HG03095 (cell line): ENCODE measurements around the gene CUL5.
"Not testable (repeated sequence)": the region's sequence is repeated elsewhere in the genome, so short reads cannot be mapped to it uniquely, and the experiment has no call there.

Experiments used
- ATAC-seq: cut with Tn5 transposase; IDR thresholded peaks from one replicate; pipeline ENCODE4 v1.9.1; 2021; ENCODE audit warnings: moderate library complexity; ENCODE audit not compliant: unreplicated experiment

CUL5 gene

DNA sequence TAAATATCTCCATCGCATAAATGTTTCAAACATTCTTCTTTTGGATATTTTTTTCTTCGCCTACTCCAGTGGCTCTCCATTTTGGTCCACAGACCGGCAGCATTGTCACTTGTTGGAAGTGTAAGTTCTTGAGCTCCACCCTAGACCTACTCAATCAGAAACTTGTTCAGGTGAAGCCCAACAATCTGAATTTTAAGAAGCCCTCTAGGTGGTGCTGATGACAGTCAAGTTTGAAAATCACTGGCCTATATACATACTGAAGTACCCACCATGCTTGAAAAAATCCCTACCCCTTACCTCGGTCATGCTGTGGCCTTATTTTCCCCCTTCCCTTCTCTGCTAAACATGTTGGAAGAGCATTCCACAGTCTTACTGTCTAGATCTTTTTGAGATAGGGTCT, 102.4 kb downstream of the CUL5 start:
- no peak for ATAC-seq

DNA sequence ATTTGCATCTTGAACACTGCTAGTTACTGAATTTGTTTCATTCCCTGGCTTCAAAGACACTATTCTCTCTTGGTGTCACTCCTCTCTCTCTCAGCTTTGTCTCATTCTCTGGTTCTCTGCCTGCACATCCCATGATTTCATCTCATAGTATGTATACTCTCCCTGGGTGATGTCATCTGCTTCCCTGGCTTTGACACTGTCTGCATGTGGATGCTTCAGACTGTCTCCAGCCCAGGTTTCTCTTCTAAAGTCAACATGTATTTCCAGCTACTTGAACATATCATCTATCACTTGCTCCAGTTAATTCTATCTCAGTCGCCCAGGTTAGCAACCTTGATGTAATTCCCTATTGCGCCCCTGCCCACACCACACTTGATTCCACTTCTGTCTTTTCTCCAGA, 103.4 kb downstream of the CUL5 start:
- ATAC-seq, result no peak

DNA sequence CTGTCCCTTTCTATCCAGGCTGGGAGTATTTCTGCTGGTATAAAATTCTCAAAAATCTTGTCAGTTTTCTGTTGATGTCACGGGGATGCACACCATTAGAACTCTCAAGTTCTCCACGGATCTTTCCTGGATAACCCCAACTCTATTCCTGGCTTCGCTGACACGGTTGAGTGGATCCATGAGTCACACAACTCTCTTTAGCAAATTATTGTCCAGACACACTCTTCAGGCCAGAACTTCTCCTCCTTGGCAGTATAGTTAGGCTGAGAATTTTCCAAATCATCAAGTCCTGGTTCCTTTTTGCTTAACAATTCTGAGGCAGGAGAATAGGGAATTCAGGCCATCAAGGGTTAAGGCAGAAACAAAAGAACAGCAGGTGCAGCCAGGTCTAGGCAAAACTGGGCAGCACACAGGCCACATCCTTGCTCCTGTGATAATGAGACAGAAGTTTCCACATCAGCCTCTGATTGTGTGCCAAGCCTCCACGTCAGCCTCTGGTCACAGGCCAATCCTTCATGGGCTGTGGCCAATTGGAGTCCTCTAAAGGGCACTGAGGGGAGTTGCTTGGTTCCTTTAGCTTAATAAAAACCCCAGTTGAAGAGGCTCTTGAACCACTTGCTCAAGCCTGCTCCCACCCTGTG, 106.9 kb downstream of the CUL5 start:
- ATAC-seq, result no peak

DNA sequence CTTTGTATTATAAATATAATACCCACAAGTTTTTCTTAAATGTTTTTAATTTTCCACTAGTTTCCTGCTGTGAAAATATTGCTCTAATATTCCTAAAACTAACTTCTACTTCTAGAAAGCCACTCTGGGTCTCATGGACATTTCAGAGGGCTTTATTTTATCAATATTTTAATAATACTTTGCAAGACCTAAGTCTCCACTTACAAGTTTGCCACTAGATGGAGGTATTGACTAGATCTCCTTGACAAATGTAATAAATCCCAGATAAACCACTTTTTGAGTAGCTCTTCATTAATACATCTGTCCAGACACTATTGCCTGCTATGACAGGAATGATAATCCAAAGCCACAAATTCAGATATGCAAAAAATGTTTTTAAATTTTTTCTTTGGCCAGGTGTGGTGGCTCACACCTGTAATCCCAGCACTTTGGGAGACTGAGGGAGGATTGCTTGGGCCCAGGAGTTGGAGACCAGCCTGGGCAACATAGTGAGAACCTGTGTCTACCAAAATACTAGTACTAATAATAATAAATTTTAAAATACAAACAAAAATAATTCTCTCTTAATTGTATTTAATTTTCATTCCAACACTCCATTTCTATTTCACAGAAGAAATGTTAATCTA, 109.2 kb downstream of the CUL5 start:
- no peak for ATAC-seq

DNA sequence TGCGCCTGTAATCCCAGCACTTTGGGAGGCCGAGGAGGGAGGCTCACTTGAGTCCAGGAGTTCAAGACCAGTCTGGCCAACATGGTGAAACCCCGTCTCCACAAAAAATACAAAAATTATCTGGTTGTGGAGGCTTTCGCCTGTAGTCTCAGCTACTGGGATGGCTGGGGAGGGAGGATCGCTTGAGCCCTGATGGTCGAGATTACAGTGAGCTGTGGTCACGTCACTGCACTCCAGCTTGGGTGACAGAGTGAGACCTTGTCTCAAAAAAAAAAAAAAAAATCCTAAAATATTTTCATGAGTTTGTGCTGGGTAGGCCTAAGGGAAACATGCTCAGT, 112.2 kb downstream of the CUL5 start:
- ATAC-seq, result not testable (repeated sequence)

DNA sequence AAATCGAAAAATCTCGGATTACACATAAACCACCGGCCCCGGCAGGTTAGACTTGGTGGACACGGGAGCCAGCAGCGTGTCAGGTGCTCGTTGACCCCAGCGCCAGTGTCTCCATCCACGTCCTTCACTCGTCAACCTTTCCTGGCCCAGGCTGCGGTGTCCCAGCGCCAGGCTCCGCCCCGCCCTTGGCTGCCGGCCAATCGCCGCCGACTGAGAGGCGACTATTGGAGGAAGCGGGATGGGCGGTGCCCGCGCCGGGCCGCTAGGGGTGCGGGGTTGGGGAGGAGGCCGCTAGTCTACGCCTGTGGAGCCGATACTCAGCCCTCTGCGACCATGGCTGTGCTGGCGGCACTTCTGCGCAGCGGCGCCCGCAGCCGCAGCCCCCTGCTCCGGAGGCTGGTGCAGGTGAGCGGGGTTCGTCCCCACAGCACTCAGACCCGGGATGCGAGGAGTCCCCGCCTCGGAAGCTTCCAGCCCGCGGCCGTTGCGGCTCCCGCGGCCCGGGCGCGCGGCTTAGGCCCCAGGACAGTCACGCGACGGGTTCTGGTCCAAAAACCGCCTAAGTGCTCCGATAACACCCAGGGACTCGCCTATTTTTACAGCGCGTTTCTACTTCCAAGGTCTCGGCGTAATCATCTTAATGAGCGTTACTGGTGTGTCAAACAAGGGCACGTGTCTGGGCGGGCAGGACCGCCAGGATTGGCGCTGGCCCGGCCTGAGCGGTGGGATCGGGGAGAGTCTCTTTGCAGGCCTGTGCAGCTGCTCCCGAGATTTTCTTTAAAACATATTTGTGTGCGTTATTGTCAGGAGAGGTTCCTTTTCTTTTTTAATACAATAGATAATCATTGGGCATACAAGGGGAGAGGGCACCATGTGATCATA, 112.8 kb downstream of the CUL5 start, which contains the start of gene ACAT1:
ACAT1 (plus strand) TSS at position 294 of the 882 bp plus-strand sequence; CDS start at position 334, 40 bp downstream.
- ATAC-seq, result peak; percentile 98

DNA sequence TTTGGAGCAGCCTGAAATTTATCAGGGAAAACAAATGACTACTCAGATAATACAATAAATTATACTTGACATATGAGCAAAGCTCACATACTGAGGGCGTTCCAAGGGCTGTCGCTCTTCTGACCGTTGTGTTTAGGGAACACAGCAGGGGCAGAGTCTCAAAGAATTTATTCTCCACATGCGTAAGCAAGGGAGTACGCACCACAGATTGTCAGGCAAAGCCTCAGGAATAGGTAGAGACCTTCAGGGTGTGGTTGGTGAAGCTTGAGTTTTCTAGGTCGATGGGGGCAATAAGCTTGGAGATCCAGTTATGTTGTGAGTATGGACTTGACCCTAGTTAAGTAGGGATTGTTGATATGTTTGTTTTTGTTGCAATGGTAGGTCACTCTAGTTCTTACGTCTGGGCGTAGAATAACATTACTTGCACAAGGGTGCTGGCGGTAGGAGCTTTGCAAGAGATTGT, 113.5 kb downstream of the CUL5 start:
- no peak for ATAC-seq

DNA sequence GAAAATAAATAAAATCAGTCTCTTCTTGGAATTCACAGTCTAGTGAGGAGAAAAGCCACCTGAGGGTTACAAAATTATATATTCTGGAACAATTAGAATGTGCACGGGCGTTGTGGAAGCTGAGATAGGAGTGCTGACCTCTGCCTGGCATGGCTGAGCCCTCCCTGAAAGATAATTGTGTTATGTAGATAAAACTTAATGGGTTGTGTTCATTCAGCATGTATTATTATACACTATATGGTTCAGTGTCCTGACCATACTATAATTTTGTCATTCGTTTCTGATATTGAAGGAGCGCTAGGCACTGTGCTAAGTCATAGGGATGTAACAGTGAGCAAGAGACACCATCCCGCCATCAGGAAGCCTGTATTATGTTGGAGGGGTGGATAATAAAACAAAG, 116.4 kb downstream of the CUL5 start:
- ATAC-seq, result no peak

DNA sequence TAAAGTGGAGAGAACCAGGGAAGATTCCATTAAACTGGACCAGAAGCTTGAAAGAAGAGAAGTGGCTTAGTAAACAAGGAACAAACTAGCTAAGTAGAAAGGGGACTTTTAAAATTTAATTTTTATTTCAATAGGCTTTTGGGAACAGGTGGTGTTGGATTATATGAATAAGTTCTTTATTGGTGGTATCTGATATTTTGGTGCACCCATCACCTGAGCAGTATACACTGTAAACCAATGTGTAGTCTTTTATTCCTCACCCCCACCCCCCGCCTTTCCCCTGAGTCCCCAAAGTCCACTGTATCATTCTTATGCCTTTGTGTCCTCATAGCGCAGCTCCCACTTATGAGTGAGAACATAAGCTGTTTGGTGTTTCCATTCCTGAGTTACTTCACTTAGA, 120.1 kb downstream of the CUL5 start:
- no peak for ATAC-seq

DNA sequence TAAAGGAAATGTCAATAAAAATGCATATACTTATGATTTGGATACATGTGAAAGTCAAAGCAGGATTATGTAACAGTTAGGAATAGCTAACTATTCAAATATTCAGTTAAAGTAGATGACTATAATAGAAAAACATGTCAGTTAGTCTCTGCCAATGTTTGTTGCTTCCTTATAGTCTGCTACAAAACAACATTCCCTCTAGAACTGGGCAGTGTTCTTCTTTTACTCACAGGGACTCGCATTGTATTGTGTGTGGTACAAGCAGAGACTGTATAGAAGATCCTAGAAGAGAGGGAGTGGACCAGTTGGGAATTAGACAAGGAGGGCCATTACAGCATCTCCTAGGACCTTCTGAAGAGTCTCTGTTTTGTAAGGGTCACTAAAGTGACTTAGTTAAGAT, 123.3 kb downstream of the CUL5 start:
- ATAC-seq, result no peak

DNA sequence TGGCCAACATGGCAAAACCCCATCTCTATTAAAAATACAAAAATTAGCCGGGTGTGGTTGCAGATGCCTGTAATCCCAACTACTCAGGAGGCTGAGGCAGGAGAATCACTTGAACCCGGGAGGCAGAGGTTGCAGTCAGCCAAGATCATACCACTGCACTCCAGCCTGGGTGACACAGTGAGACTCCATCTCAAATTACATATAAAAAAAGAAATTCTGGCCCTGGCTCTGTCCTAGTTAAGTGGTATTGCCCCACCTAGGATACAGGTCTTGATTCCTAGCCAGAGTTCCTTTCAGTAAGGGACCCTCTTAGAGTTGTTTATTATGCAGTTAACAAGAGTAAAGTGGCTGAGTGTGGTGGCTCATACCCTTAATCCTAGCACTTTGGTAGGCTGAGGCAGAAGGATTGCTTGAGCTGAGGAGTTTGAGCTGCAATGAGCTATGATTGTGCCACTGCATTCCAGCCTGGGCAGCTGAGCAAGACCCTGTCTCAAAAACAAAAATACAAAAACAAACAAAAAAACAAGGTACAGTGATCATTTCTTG, 124.4 kb downstream of the CUL5 start:
- ATAC-seq, result not testable (repeated sequence)

DNA sequence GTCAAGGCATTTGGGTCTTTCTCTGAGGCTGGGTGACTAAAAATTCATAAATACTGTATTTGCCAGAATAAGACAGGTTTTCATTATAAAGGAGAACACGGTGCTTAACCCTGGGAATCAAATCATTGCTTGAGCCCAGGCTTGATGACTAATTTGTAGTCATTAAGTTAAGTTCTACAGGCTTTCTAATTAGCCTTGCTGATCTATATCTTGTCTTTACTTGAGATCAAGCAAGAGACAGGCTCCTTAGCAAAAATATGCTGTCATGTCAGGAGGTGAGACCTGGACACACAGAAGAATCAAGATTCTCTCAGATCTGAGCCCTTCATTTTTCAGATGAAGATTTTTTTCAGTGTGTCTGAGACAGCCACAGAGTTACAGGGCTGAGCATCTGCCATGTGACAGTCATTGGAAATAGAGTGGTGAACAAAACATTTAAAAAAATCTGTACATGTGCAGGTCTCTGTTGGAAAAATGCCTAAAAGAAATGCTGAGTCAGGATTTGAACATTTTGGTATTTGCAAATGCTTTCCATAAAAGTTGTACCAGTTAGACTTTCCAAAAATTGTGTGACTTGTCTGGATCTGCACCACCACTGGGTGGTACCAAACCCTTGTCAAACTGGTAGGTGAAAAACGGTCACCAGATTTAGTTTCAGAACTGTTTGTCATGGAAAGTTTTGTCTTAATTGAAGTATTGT, 127.3 kb downstream of the CUL5 start:
- ATAC-seq, result no peak

DNA sequence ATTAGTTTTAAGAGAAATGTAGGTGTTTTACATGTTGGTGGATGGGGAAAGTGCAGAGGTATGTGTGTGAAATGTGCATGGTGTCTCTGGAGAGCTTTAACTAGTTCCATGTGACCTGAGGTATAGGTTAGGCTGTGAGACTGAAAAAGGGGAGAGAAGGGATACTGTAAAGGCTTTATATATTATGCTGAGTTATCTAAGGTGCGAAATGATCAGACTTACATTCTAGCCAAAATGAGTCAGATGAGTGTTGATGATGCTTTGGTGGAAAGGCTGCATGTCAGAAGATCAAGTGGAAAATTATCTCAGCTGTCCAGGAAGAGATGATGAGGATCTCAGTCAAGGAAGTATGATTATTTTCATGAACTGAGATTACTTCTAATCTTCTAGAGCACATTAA, 128.5 kb downstream of the CUL5 start:
- ATAC-seq, result no peak

DNA sequence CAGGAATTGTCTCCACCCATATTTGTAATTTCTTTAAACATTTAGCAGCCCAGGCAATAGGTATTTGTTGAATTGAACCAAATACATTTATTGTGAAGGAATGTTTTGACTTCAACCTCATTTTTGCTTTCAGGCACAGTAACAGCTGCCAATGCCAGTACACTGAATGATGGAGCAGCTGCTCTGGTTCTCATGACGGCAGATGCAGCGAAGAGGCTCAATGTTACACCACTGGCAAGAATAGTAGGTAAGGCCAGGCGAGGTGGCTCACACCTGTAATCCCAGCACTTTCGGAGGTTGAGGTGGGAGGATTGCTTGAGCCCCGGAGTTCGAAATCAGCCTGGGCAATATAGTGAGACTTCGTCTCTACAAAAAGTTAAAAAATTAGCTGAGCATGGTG, 133.6 kb downstream of the CUL5 start:
- ATAC-seq, result no peak

DNA sequence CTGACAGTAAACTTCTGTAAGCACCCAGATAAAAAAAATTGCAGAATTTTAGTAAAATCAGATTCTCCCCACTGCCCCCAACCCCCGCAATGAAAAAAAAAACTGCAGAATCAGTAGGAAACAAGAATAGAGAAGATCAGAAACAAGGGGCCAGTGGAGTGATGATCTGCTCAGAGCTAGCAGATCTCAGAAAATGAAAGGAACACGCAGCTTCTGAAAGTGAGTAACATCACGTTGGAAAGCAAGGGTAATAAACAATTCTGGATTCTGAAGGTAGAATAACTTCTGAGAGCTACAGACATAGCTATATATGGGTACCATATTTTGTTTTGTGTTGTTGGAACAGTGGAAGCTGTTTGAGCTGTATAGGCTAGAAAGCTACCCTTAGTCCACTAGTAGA, 135.9 kb downstream of the CUL5 start:
- ATAC-seq, result no peak

DNA sequence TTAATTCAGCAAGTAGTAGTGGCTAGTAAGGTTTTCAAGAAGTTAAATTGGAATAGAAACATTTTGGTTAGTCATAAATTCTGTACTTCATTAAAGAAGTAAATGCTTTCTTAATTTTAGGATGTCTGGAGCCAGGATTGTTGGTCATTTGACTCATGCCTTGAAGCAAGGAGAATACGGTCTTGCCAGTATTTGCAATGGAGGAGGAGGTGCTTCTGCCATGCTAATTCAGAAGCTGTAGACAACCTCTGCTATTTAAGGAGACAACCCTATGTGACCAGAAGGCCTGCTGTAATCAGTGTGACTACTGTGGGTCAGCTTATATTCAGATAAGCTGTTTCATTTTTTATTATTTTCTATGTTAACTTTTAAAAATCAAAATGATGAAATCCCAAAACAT, 138.5 kb downstream of the CUL5 start:
- no peak for ATAC-seq

DNA sequence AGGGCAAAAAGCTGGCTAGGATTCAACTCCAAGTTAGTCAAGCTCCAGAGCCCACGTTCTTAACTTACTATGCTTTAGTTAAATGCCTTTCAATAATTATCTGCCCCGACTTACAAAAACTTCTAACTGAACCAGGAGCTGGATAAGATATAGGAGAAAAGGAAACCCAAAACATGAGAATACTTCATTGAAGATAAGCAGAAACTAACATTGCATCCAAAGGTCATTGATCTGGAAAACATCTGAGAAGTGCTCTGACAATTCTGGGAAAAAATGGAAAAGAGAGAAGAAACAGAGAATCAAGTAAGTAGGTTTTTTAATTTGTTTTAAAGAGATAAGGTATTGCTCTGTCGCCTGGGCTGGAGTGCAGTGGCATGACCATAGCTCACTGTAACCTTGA, 139.9 kb downstream of the CUL5 start:
- no peak for ATAC-seq

DNA sequence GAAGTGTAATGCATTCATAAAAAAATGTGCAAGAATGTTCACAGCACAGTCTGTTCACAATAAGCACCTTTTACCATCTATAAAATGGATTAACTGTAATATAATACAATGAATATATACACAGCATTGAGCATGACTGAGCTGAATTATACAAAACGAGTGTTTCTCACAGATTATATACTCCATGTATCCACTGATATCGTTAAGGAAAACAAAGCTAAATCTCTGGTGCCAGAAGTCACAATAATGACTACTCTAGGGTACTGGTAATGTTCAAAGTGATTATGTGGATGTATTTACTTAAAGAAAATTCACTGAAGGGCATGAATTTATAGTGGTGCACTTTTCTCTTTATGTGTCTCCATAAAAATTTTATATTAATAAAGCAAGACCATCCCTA, 145.9 kb downstream of the CUL5 start:
- no peak for ATAC-seq
